HG02870 (cell line): ENCODE data around the gene TPSD1.

Source experiments
- ATAC-seq: cut with Tn5 transposase; IDR thresholded peaks from one replicate; pipeline ENCODE4 v1.9.1; 2021; ENCODE audit warnings: mild to moderate bottlenecking, moderate library complexity; ENCODE audit not compliant: unreplicated experiment

The TPSD1 gene

DNA sequence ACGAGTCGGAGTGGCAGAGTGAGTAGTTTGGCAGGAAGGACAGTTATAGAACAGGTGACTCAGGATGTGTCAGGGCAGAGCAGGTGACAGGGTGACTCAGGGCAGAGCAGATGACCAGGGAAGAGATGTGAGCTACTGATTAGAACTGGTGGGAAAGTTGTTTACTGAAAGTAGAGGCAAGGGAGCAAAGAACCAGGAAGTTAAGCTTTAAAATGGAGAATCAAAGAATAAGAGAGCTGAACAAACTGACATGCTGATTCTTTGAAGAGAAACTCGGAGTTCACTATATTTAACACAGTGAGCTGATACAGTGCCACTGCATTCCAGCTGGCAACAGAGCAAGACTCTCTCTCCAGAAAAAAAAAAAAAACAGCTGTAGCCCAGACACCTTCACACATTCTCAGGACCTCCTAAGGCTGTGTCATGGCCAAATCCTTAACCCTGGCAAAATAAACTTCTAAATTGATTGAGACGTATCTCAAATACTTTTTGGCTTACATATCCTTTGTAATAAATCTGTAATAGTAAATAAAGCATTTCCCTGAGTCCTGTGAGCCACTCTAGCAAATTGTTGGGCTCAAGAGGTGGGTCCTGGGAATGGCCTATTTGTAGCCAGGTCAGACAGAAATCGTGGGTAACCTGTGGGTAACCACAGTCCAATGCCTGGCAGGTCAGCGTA is 41.3 kb downstream of the TPSD1 start:
- no peak for ATAC-seq

DNA sequence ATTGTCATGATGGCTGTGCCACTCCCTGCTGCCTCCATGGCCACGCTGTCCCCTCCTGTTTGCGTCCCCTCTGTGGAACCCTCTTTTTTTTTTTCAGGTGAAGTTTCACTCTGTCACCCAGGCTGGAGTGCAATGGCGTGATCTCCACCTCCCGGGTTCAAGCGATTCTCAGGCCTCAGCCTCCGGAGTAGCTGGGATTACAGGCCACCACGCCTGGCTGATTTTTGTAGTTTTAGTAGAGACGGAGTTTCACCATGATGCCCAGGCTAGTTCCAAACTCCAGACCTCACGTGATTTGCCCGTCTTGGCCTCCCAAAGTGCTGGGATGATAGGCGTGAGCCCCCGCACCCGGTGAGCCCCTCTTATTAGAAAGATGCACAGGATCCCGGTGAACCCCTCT is 42.5 kb downstream of the TPSD1 start:
- no peak for ATAC-seq

DNA sequence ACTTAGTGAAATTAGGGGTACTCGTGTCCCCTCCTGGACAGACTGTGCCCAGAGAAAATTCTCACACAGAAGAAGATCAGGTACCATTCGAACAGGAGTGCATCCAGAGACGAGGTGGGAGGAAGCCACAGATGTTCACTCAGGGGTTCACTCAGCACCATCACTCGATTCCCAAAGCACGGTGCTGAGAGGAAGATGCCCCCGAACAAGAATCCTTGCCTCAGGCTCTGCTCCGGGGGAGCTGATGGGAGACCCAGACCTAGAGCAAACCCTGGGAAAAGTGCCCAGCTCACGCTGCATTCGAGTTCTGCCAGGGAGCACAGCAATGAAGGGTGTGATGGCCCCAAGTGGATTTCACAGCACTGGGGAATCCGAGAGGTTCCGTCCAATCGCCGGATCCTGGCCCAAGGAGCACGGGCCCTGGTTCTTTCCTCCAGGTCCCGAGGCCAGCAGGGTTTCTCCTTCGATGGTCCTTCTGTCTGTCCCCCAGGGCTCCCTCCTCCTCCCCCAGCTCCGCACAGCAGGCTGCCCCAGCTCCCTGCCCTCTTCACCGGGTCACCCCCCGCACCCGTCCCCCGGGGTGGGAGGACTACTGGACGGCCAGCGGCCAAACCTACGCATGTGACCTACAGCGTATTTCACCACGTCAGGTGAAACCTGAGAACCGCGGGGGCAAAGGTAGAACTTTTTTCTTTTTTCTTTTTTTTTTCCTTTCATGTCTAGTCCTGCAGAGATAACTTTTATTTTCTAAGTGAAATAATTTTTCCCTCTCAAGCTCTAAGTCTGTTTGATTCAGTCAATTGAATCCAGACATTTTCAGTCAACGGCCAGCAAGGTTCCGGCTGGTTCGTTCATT is 43.4 kb downstream of the TPSD1 start:
- no peak for ATAC-seq

DNA sequence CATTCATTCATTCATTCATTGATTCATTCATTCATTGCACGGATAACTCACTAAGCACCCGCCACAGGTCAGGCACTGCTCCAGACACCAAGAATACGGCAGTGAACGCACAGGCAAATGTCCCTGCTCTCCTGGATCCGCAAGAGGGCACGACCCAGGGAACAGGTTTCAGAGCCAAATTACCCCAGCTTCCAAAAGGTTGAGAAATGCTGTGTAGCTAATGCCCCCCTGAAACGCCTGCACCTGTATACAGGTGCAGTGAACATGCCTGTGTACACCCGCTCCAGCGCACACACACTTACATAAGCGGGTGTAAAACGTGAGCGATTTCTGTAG is 44.0 kb downstream of the TPSD1 start:
- no peak for ATAC-seq

DNA sequence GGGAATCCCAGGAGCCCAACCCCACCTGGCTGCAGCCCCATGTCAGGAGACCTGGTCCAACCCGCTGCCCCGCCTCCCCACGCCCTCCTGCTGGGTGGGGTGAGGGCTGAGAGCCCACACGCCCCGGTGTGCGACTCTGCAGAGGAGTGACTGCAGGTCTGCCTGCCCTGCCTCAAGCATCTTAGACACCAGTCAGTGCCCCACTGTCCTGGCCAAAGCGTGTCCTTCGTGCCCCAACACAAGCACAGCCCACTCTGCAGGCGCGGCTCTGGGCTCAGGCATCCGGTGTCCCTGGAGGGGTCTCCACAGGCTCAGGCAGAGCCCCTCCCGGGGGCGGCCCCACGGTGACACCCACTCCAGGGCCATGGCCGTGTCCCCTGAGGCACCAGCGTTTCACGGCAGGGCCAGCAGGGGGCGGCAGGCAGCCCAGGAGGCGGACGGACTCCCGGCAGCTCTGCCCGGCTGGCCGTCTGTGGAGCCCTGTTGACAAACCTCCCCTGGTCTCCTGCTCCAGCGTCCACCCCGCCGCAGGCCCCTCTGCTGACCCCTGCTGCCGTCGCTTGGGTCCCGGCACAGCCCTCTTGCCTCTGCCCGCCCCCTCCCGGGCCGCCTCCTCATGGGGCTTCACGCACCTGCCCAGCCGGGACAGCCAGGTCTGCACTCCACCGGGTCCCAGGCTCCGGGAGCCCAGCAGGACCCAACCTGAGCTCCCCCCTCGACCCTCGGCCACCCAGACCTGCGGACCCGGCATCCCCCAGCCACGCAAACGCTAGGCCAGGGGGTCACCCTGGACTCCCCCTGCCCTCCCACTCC is 45.0 kb downstream of the TPSD1 start:
- ATAC-seq = no peak

DNA sequence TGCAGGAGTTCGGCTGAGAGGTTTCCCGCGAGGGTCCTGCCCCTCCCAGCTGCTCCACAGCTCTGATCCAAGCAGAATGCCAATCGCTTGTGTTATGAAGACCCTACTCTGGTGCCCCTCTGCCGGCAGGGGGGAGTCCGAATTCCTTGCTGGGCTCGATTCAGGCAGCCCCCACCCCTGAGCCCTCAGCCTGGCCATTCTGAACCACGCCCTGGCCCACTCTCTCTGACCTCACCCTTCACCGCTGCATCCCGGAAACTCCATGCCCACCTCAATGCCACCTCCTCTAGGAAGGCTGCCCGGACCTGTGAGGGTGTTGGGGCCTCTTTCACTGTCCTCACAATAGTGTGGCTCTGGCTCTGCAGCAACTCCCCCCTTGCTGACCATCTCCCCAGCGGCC is 45.7 kb downstream of the TPSD1 start:
- ATAC-seq = no peak

DNA sequence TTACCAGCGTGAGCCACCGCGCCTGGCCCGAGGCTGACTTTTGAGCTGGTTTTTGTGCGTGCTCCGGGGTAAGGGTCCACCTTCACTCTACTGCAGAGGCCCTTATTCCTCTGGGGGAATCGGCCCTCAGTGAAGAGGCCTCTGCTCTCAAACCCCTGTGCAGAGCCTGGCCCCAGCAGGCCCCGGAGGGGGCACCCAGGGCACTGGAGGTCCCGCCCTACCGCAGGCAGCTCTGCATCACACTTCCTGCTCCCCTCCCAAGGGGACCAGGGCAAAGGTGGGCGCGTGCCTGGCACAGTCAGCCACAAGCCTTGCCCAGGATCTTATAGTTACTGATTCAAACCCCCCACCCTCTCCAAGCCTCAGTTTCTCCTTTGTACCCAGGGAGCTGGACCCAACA is 50.0 kb downstream of the TPSD1 start:
- no peak for ATAC-seq

DNA sequence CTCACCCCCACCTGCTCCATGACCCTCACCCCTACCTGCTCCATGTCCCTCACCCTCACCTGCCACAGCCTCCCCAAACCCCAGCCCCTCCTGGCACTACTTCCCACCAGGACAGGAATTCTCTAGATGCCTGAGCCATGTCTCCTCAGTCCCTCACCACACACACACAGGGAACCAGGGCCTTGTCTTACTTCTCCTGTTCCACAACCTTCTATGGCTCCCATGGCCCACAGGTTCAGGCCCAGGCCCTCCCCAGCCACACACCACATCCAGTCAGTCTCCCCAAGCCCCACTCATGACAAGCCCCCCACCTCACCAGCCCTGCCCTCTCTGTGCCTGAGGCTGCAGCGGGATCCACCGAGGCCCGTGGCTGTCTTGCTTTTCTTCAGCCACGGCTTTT is 50.5 kb downstream of the TPSD1 start:
- ATAC-seq = no peak

DNA sequence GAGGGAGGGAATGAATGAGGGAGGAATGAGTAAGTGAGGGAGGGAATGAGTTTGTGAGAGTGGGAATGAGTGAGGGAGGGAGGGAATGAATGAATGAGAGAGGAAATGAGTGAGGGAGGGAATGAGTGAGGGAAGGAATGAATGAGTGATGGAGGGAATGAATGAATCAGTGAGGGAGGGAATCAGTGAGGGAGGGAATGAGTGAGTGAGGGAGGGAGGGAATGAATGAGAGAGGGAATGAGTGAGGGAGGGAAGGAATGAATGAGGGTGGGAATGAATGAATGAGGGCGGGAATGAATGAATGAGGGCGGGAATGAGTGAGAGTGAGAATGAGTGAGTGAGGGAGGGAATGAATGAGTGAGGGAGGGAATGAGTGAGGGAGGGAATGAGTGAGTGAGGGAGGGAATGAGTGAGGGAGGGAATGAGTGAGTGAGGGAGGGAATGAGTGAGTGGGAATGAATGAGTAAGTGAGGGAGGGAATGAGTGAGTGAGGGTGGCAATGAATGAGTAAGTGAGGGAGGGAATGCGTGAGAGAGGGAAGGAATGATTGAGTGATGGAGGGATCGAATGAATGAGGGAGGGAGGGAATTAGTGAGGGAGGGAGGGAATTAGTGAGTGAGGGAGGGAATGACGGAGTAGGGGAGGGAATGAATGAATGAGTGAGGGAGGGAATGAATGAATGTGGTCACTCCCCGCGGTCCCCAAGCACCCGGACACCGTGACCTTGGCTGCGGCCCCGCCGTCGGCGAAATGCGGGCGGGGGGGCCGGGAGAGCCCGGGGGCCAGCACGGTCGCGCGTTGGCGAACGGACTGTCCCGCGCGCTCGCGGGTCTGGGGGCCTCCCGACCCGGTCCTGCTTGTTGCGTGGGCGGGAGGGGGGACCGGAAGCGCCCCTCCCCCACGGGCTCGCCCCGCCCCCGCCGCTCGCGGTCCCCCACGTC is 52.4 kb downstream of the TPSD1 start:
- no peak for ATAC-seq
